GM18502 (cell line): Measurements from ENCODE around the gene KHK.
A peak's percentile ranks its signal among the peaks of the same experiment; 100 is the strongest.
"Not testable (repeated sequence)": the region's sequence is repeated elsewhere in the genome, so short reads cannot be mapped to it uniquely, and the experiment has no call there.

Experiments used
- ATAC-seq: cut with Tn5 transposase; IDR thresholded peaks from one replicate; pipeline ENCODE4 v1.9.1; 2021; ENCODE audit warnings: mild to moderate bottlenecking; ENCODE audit not compliant: unreplicated experiment, poor library complexity

KHK gene

GRCh38 chr2:27059141-27059820 is 27.3 kb upstream of the KHK start:
- ATAC-seq, result no peak

- ATAC-seq, result no peak
Measured at GRCh38 chr2:27060323-27060722, 26.2 kb upstream of the KHK start.

GRCh38 chr2:27065128-27065527 is 21.4 kb upstream of the KHK start:
- ATAC-seq, result no peak

GRCh38 chr2:27067385-27067784 is 19.2 kb upstream of the KHK start:
- no peak for ATAC-seq

- no peak for ATAC-seq
Measured at GRCh38 chr2:27069436-27069835, 17.1 kb upstream of the KHK start.

- ATAC-seq, result no peak
Measured at GRCh38 chr2:27069961-27070618, 16.5 kb upstream of the KHK start.

- ATAC-seq, result peak; percentile 13
Measured at GRCh38 chr2:27070653-27071276, 15.8 kb upstream of the KHK start.

GRCh38 chr2:27071277-27071989 is 15.1 kb upstream of the KHK start, which contains the start of gene OST4:
TSS of gene OST4 (minus strand) at chr2:27071654.
- peak; percentile 83 for ATAC-seq

- ATAC-seq, result peak; percentile 2
Measured at GRCh38 chr2:27071990-27072830, 14.4 kb upstream of the KHK start.

- ATAC-seq, result no peak
Measured at GRCh38 chr2:27072920-27073319, 13.7 kb upstream of the KHK start.

GRCh38 chr2:27073782-27074181 is 12.8 kb upstream of the KHK start:
- no peak for ATAC-seq

- ATAC-seq, result no peak
Measured at GRCh38 chr2:27074738-27075565, 11.6 kb upstream of the KHK start.

GRCh38 chr2:27075566-27075871 is 11.1 kb upstream of the KHK start:
- not testable (repeated sequence) for ATAC-seq

- no peak for ATAC-seq
Measured at GRCh38 chr2:27076323-27076722, 10.2 kb upstream of the KHK start.

- no peak for ATAC-seq
Measured at GRCh38 chr2:27077231-27077630, 9.3 kb upstream of the KHK start.

- ATAC-seq, result no peak
Measured at GRCh38 chr2:27078267-27079194, 8.0 kb upstream of the KHK start, which contains the start of gene EMILIN1. TSS of gene EMILIN1 (plus strand) at chr2:27078615. CDS start at chr2:27079066, 451 bp downstream.

- ATAC-seq, result no peak
Measured at GRCh38 chr2:27079233-27080139, 7.1 kb upstream of the KHK start.
